GM13976 (cell line): ENCODE measurements around the gene KAT5.
"Not testable (repeated sequence)": the region's sequence is repeated elsewhere in the genome, so short reads cannot be mapped to it uniquely, and the experiment has no call there.

ENCODE experiments used
- DNase-seq: peaks from one replicate; pipeline ENCODE4 v3.0.0; 2012; ENCODE audit warnings: low spot score
- CTCF ChIP-seq: IDR thresholded peaks from 2 replicates; pipeline ENCODE4 v1.5.1; 2012; ENCODE audit warnings: borderline replicate concordance, mild to moderate bottlenecking; ENCODE audit not compliant: insufficient read depth; ENCODE audit errors: extremely low read depth, missing control alignments, control extremely low read depth
- in situ Hi-C: fragments of 300-500 bp; cut with MboI; formaldehyde crosslinking; loops from one replicate; pipeline ENCODE4 v1.12.0; 2022; ENCODE audit warnings: low sequenced_read_pairs, mixed read lengths, inconsistent platforms; ENCODE audit not compliant: unreplicated experiment

The KAT5 gene

GRCh38 chr11:65764434-65764833 is 52.4 kb downstream of the KAT5 start:
- in situ Hi-C loops, result no loop called here

GRCh38 chr11:65766535-65766934 is 54.5 kb downstream of the KAT5 start:
- no peak for DNase-seq
- in situ Hi-C loops, result no loop called here
- no peak for TF ChIP-seq CTCF

More at GRCh38 chr11:65764434-65764833, 52.4 kb downstream of the KAT5 start:
- DNase-seq, result no peak
- no peak for TF ChIP-seq CTCF

- in situ Hi-C loops, result no loop called here
- DNase-seq, result no peak
- no peak for TF ChIP-seq CTCF
Observed at GRCh38 chr11:65767406-65767805, 55.4 kb downstream of the KAT5 start.

GRCh38 chr11:65767806-65768205 is 55.8 kb downstream of the KAT5 start:
- DNase-seq, in situ Hi-C loops: not testable (repeated sequence)
